NCI-H82 treated with DMSO at 0.1 percent for 48 hours (cell line): ENCODE results near the gene MDP1.
A peak's percentile ranks its signal among the peaks of the same experiment; 100 is the strongest.
"Not testable (repeated sequence)": the region's sequence is repeated elsewhere in the genome, so short reads cannot be mapped to it uniquely, and the experiment has no call there.

ENCODE experiments used
- DNase-seq: peaks from one replicate; lab custom pipeline; 2025; ENCODE audit not compliant: unreplicated experiment; lab: John Stamatoyannopoulos, UW

MDP1 gene

DNA sequence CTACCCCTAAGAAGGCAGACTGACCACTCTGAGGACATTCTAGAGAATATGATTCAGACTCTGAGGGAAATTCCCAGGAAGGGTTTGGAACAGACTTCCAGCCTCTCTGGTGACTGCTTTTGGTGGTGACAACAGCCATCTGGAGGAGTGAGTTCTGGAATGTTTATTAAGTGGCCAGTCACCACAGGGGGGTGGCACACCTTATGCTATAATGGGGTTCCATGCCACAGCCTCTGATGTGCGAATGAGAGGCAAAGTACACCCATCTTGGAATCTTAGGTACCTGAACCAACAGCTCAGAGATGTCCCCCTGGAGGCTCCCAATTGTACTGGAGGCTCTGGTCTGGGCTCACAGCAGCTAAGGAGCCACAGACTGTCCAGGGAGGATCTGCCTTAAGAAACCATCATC, 36.0 kb upstream of the MDP1 start:
- no peak for DNase-seq

DNA sequence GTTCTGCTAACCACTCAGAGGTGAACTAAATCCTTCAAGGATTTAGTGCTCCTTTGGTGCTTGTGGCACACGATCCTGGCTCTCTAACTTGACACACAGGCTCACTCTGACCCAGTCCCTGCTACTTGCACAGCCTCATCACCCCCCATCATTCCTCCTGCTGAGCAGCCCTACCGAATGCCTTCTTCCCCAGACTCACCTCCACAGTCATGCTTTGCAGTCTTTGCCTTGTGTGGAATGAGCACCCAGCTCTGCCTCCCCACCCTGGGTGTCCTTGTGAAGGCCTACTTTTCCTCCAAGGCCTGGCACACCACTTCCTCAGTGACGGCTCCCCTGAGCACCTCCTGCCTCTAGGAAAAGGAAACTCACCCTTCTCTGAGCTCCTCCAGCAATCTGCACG, 34.5 kb upstream of the MDP1 start:
- no peak for DNase-seq

DNA sequence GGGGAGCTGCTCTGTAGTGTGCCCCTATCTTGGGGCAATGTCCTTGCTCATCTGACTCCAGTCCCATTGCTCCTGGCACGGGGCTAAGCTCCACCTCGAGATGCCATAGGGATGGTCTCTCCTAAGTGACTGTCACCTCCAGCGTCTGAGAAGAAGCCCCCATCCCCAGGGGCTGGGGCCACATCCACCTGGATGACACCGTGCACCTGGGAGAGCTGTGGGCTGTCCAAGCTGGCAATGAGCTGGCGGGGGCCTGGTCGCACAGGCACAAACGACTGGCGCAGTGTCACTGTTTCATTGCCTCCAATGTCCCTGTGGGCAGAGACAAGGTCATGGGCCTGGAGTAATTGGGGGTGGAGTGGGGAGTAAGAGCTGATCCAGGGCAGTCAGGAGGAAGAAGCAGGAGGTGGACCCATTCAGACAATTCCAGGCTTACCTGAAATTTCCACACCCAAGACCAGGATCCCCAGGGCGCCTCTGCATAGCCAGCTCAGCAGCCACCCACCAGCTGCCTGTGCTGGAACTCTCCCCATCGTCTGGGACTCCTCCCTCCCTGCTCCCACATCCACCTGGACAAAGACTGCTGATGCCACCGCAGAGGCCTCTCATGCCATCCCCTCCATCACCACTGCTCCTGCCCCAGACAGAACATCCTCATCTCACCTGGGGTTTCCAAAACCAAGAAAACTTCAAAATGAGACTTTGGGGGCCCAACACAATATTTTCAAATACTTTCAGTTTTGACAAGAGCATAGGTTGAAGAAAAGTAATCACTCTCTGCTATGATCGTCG, 33.6 kb upstream of the MDP1 start:
- no peak for DNase-seq

DNA sequence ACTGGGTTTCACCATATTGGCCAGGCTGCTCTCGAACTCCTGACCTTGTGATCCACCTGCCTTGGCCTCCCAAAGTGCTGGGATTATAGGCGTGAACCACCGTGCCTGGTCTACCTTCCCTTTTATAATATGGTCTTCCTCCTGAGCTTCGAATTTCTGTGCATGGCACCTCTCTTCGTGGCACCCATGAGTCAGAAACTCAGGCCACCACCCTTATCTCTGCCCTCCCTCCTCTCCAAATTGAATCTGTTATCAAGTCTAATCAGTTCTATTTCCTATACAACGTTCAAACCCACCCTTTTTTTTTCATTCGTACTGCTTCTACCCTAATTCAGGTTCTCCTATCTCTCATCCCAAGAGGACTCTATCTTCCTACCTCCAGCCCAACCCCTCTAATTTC, 31.6 kb upstream of the MDP1 start:
- no peak for DNase-seq

DNA sequence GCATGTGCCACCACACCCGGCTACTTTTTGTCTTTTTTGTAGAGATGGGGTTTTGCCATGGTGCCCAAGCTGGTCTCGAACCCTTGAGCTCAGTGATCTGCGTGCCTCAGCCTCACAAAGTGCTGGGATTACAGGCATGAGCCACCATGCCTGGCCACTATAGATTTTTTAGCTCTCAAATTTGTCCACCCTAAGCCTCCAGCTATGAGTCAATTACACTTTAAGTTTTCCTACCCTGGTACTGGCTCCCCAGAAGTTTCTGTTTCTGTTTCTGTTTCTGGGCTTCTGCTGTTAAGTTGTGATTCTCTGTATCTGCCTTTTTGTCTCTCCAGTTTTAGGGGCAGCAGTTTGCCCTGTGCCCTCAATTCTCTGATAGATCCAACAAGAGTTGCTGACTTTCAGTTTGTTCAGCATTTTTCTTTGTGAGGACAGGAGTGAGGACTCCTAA, 30.9 kb upstream of the MDP1 start:
- no peak for DNase-seq

DNA sequence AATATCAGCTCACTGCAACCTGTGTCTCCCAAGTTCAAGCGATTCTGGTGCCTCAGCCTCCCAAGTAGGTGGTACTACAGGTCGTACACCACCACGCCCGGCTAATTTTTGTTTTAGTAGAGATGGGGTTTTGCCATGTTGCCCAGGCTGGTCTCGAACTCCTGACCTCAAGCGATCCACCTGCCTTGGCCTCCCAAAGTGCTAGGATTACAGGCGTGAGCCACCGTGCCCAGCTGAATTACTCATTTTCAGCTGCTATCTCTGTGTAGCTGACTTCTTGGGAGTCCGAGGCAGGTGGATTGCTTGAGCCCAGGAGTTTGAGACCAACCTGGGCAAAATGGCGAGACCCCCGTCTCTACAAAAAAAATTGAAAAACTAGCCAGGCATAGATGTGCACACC, 29.5 kb upstream of the MDP1 start:
- not testable (repeated sequence) for DNase-seq

DNA sequence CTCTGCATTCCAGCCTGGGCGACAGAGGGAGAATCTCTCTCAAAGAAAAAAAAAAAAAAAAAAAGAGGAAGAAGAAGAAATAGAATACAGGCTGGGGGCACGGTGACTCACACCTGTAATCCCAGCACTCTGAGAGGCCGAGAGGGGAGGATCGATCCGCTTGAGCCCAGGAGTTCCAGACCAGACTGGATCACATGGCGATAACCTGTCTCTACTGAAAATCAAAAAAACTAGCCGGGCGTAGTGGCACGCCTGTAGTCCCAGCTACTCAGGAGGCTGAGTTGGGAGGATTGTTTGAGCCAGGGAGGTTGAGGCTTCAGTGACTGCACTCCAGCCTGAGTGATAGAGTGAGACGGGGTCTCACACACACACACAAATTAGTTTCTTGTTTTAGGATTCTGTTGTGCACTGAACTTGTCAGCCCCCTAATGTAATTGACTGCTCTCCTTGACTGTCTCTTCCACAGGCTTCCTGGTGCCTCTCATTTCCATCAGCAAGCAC, 27.5 kb upstream of the MDP1 start:
- DNase-seq = no peak

DNA sequence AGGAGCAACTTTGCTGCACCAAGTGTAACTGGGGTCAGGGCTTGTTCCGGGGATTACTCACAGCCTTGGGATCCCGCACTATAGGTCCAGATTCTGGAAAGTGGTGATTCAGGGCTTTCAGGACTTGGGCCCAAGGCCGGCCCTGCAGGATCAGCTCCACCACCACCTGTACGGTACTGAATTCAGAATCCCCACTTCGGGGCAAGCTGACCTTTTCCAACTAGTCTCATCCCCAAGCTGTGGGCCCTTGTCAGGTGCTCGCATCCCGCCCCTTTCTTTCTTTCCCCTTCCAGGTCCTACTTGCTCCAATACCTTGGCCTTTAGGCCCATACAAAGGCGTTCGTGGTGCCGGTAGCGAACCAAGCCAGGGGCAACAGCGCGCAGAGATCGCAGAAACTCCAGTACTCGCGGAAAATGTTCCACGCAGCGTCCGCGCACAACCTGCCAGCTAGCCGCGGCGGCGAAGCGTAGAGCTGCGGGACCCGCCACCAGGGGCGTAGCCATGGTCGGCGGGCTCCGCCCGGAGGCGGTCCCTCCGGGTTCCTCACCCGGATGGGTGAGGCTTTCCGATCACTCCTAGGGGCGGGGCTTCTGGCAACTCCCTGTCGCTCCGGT, 26.1 kb upstream of the MDP1 start:
- peak; percentile 86 for DNase-seq

DNA sequence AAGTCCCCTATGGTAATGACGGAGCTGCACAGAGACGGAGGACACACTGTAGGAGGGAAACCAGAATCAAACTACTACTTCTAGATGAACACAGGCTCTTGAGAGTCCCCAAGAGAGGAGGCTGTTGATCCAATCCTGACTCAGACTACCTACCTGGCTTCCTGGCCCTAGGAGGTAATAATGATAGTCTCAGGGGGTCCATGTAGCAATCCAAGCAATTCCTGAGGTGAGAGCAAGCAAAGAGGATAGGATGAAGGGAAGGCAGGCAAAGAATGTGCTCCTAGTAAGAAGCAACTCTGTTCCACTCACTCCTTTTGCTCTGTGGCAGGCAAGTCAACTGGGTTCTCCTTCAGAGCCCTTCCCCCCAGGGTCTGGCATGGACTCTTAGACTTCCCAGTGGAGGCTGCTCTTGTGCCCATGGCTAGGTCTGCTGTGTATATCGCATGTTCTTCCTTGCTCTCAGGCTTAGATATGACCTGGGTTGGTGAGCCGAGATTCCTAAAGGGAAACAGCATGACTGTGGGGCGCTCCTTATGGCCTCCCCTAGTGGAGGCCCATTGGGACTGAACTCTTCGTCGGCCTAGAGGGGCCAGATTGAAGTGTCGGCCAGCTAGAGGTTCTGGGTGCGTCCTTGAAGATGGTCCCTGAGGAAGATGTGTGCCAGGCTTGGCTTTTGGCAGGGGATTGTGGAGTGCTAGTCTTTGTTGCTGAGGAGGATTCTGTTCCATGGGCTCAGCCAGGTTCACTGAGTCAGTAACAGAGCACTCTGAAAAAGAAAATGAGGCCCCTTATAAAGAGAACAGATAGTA, 24.4 kb upstream of the MDP1 start:
- DNase-seq = no peak

DNA sequence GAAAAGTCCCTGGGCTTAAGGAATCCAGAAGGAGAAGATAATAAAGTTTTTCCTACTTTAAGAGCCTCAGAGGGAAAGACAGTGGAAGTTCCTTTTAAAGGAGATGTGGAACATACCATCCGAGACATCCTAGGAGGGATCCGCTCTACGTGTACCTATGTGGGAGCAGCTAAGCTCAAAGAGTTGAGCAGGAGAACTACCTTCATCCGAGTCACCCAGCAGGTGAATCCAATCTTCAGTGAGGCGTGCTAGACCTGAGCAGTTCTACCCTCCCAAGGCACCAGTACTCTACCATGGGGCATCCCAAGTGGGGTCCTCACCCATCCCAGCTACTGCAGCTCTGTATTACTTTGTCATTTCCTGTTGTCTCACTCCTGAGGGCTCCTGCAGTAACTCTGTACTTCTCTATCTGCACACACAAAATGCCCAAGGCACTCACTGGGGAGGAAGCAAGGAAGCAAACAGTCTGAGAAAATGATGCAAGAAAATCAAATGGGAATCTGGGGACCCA, 22.7 kb upstream of the MDP1 start:
- no peak for DNase-seq

DNA sequence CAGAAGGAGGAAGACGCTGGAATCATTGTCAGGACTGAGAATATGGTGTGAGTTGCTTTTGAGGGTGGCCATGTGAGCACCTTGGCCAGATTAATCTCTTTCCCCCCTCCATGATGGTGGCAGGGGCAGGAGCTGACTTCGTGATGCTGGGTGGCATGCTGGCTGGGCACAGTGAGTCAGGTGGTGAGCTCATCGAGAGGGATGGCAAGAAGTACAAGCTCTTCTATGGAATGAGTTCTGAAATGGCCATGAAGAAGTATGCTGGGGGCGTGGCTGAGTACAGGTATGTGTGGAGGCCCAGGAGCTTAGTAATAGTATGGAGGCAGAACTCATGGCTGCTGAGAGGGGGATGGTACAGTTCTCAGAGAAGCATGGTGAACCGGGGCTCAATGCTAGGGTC, 22.3 kb upstream of the MDP1 start:
- no peak for DNase-seq

DNA sequence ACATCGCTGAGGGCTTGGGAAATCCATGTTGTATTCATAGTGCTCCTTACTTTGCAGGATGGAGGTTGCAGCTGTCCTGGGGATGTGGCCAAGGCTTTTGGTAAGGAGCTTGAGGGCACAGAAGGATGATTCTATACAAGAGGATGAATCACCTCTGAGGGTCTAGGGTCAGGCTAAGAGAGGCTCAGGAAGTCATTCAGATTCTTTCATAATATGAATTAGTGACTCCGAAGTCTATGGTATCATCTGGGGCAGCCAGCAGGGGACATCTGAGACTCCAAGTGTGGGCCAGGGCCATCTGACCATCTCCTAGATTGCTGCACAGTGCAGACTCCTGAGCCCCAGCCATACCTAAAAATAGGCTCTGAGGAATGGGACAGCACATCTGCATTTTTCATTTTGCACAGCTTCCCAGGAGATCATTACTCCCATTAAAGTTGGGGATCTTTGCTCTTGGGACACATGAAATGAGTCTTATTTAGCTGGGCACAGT, 21.6 kb upstream of the MDP1 start:
- DNase-seq = no peak

DNA sequence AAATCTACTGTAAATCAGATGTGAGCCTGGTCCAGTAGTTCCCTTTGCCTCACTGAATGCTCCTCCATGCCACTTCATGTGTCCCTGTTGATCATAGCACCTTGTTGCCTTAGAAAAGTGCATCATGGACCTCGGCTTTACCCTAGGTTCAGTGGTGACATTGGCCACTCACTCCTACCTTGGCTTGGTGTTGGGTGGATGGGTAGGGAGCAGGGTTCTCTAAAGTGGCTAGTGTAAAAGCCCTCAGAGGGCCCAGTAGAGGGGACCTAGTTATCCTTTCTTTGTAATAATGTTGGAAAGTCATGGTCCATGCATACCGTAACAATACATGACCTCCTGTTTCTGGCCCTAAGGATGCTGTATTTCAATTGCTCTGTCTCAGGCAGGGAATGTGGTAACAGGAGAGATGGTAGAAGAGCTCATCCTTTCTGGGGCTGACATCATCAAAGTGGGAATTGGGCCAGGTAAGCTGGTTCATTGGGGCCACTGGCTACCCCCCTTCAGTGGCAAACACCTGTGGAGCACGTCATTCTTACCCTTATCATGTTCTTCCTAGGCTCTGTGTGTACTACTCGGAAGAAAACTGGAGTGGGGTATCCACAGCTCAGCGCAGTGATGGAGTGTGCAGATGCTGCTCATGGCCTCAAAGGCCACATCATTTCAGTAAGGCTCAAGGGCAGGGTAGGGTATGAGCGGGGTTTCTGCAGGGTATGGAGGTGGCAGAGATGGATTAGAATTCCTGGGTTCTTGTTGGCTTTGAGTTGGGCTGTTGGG, 21.0 kb upstream of the MDP1 start:
- DNase-seq = no peak

DNA sequence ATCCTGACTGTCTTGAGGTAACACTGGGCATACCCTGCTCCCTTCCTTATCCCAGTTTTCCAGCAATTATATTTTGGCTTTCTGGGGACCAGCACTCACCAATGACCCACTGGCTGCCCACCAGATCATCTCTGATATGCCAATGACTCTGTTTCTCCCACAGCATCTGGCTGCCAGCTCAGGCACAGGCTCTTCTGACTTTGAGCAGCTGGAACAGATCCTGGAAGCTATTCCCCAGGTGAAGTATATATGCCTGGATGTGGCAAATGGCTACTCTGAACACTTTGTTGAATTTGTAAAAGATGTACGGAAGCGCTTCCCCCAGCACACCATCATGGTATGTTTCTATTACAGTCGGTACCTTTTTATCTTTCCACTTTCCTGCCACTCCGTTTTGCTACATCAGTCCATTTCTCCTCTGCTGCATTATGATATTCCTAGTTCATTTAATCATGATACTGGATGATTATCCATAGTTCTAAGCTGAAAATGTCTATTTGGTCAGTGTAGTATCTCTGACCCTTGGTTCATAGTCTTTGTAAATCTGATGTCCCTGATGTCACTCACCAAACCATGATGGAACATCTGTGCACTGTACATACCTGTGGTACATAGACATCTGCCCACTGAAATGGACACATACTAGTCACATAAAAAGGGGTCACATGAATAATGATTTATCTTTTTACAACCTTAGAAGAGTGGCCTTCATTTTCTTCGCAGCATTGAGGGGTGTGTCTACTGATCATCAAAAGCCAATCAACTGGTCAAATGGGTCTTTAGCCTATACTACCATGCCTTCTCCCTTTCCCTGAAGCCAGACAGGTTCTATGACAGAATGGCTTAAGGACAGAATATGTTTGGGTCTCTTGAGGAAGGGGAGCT, 20.2 kb upstream of the MDP1 start:
- DNase-seq = no peak

DNA sequence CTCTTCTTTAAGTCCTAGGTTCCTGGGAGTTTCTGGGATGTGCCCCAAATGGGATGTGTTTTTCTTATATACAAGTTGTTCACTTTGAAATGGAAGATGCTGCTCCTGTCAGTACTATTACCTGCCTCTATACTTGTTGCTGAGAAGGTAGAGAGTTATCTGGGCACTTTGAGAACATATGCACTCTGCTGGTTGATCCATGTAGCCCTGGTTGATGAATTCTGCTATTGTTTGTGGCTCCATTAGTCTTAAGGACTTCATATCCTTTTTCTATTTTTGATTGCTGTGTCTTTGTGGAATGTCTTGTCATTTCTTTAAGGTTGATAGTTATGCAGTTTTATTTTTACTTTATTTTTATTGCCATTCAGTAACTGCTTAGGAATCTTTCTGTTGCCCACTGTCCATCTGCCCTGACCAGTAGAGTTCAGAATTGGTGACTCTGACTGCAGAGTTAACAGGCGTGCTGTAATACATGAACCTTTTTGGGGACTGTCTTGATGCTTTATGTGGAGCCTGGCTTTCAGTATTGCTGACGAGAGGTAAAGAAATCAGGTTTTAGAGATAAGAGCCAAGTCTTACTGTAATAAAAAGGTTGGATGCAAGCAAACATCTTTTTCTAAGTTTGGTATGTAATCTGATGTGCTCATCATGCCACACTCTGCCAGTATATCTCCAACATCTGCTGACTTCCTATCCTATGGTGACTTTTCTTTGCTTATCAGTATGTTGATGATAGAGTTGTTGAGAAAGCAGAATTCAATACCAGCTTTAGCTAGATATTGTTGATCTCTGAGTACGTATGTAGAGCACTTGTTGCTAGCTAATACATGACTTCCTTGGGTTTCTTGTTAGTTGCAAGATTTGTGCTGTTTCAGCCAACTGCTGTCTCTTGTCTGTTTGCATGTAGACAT, 18.5 kb upstream of the MDP1 start:
- no peak for DNase-seq

DNA sequence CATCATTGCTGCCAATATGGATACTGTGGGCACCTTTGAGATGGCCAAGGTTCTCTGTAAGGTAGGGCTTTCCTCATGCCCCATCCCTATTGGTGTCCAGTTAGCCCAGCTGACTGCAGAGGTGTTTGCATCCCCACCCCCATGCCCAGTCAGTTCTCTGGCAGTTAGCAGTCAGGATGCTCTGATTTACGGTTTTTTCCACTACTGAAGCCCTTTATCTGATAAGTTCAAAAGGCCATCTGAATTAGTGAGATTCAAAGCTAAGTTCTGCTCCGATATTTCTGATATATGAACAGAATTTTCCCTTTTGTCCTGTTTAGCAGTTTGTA, 17.6 kb upstream of the MDP1 start:
- no peak for DNase-seq

DNA sequence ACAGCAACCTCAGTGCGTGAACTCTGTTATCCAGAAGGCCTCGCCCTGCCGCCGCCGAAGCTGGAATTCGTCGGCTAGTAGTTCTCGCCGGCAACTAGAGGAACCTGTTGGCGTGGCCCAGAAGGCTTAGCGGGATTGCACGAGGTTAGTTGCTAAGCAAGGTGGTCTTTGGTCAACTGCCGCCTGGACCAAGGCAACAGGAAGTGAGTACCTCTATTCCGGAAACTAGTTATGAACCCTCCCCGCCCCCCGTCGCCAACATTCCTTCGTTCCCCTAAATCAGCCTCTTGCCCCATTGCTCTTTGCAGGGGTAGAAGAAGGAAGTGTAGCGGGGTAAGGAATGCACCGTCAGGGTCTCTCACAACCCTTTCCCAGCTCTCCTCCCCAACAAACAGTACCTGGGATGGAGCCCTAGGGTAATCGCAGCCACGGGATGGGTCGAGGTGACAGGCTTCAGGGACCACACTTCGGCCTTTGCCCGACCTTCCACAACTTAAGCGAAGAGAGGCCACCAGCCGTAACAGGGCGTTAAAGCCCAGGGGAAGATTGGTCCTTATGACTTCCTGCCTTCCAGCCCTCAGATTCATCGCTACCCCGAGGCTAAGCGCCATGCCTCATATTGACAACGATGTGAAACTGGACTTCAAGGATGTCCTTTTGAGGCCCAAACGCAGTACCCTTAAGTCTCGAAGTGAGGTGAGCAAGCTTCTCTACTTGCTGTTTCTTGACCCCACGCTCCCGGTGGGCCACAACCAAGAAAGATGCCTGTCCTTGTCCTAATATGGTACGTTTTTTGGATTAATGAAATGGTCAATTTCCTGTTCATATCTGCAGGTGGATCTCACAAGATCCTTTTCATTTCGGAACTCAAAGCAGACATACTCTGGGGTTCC, 17.0 kb upstream of the MDP1 start, which contains the start of gene GMPR2:
Gene GMPR2 (plus strand): TSS at position 285 of the 893 bp plus-strand sequence. CDS start 325 bp downstream, at position 610.
- DNase-seq = peak; percentile 58
